AG09309 (cell line): ENCODE measurements around the gene PITPNC1.

Experiments
- DNase-seq: peaks from one replicate; pipeline ENCODE4 v3.0.0-alpha.2; 2010; ENCODE audit warnings: low read depth
- H3K4me3 ChIP-seq: 2 replicates; pipeline ENCODE4 v1.5.1; 2011; ENCODE audit warnings: mild to moderate bottlenecking, low read depth, low read length, moderate library complexity; ENCODE audit not compliant: control insufficient read depth
- TF ChIP-seq, protein P1 (sequence below): IDR thresholded peaks from 2 replicates; pipeline ENCODE4 v1.5.1; 2011; ENCODE audit warnings: mild to moderate bottlenecking, low read depth, low read length, inconsistent platforms; ENCODE audit not compliant: insufficient read depth, control insufficient read depth; ENCODE audit errors: missing control alignments

Gene PITPNC1

DNA sequence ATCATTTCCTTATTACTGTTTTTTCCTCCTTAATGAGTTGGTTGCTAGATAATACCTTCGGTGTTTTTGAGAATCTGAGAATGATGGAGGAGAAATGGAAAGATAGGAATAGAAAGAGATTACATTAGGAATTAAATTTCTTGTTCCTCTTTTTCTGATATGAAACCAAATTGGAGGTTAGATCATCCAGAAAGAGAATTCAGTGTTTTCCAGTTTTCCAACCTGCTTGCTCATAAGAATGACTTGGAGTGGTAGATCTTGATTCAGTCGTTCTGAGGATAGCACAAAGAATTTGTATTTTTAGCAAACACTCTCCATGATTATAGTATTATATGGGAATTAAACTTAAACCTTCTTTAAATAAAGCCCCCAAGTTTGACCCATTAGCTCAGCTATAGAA, 35.9 kb downstream of the PITPNC1 start:
- no peak overlapping the region for H3K4me3 ChIP-seq
- no peak for DNase-seq
- TF ChIP-seq, protein P1, sequence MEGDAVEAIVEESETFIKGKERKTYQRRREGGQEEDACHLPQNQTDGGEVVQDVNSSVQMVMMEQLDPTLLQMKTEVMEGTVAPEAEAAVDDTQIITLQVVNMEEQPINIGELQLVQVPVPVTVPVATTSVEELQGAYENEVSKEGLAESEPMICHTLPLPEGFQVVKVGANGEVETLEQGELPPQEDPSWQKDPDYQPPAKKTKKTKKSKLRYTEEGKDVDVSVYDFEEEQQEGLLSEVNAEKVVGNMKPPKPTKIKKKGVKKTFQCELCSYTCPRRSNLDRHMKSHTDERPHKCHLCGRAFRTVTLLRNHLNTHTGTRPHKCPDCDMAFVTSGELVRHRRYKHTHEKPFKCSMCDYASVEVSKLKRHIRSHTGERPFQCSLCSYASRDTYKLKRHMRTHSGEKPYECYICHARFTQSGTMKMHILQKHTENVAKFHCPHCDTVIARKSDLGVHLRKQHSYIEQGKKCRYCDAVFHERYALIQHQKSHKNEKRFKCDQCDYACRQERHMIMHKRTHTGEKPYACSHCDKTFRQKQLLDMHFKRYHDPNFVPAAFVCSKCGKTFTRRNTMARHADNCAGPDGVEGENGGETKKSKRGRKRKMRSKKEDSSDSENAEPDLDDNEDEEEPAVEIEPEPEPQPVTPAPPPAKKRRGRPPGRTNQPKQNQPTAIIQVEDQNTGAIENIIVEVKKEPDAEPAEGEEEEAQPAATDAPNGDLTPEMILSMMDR, result no peak

DNA sequence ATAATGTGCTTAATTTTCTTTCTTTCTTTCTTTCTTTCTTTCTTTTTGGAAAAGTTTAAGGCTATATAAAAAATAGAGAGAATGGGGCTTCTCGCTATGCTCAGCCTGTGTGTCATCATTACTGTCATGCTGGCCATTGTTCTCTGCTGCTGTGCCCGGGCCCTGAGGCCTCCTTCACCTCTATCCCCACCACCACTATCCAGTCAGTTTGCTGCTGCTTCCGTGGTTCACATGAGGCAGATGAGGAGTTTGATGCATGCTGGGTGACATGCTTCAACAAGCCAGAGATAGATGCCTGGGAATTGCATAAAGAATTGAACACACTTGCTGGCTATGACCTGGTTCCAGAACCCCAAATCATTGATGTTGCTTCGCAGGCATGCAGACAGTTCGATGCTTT, 36.3 kb downstream of the PITPNC1 start:
- no peak overlapping the region for H3K4me3 ChIP-seq
- TF ChIP-seq, protein P1, result no peak
- no peak for DNase-seq

DNA sequence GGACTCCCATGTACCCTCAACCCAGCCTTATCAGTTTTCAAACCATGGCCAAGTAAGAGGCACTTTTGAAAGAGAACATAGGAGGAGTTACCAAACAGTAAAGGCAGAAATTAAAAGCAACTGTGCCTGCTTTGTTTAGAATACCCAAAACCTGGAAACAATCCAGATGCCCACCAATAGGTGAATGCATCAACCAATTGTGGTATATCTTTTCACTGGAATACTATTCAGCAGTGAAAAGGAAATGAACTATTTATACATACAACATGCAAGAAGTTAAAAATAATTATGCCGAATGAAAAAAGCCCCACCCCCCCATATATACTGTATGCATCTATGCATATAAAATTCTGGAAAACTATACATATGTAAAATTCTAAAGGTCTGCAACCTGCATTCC, 37.0 kb downstream of the PITPNC1 start:
- no peak for DNase-seq
- H3K4me3 ChIP-seq, result no peak overlapping the region
- TF ChIP-seq, protein P1, result no peak

DNA sequence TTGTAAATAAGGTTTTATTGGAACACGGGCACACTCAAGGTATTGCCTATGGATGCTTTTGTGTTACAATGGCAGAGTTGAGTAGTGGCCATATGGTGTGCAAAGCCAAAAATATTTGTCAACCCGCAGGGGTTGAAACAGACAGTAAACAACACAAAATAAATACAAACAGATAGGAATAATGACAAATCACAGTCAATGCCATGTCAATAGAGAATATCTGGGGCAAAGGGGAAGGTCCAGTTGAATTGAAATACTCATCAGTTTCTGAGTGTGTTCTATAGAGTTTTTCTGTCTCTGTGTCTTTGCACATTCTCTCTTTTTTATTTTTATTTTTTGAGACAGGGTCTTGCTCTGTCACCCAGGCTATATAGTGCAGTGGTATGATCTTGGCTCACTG, 37.5 kb downstream of the PITPNC1 start:
- TF ChIP-seq, protein P1, result no peak
- no peak for DNase-seq

DNA sequence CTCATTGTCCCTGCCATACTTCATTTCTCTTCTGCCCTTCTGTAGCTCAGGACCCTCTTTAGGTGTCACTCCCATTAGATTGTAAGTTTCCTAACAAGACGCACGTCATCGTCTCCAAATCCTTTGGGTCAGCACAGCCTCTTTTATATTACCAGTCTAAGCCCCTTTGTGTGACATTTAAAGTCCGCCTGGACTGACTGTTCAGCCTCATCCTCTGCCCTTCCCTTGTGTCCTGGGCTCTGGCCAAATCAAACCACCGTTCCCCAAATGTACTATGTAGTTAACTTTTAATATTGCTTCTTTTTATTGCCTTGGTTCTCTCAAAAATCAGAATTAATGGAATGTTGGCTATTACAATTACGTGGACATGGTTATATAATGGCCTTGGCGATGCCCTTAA, 38.2 kb downstream of the PITPNC1 start:
- H3K4me3 ChIP-seq, result no peak overlapping the region
- no peak for DNase-seq
- TF ChIP-seq, protein P1, result no peak

More for the DNA sequence above, 37.5 kb downstream of the PITPNC1 start:
- H3K4me3 ChIP-seq, result no peak overlapping the region

DNA sequence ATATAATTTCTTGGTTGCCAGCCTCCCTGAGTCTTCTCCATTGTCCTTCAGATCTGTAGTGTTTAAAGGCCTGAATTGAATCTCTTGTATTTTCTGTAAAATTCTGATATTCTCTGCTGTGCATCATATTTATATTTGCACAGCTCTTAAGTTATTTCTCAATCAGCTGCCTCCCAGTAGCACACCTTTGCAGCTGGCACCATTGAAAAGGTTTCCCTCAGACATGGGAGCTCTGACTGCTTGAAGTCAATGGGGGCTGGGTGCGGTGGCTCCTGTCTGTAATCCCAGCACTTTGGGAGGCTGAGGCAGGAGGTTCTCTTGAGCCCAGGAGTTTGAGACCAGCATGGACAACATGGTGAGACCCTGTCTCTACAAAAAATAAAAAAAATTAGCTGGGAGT, 40.4 kb downstream of the PITPNC1 start:
- TF ChIP-seq, protein P1, result no peak
- DNase-seq, result no peak
- no peak overlapping the region for H3K4me3 ChIP-seq

DNA sequence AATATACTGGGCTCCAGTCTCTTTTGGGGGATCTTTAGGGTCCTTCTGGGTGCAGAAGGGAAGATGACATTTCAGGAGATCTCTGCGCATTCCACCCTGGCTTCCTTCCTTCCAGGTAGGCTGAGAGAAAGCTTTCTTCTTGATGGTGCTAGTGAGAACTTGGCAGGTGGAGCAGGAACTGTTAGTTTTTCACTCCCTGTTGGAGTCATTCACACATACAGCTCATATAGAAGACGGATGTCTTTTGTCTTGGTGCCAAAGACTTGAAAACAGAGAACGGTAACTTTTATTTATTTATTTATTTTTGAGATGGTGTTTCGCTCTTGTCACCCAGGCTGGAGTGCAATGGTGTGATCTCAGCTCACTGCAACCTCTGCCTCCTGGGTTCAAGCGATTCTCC, 43.9 kb downstream of the PITPNC1 start:
- no peak overlapping the region for H3K4me3 ChIP-seq
- DNase-seq, result no peak
- TF ChIP-seq, protein P1, result no peak
